ENCODE data around the gene UBTD2. TPM values are rescaled to one million over a fixed set of nuclear protein-coding genes. Genes with fewer than 3 reads are reported as not detected.

Gene UBTD2
- polyA plus RNA-seq, 1 donor (not counting 4 experiments of a cell fraction or from before 2014, with no cell fraction given) = 16.2 TPM

GRCh38 chr5:172229904-172230303 lies 53.7 kb downstream of the UBTD2 start:
- Histone ChIP-seq H3K27ac (ENCODE audit: control insufficient read depth, insufficient read depth, low read length) (no peak overlapping the region), H3K9me1 (ENCODE audit: control insufficient read depth, extremely low read depth, insufficient read depth, low read length) (no peaks in the 10 kb centered on the region), H3K36me3 (ENCODE audit: control insufficient read depth in 2 of 2, extremely low read depth in 1 of 2, insufficient read depth in 2 of 2, low read length in 2 of 2) (peaks cover 0 to 4% of the 10 kb centered on the region in 2 experiments), H4K20me1 (ENCODE audit: control insufficient read depth, extremely low read depth, insufficient read depth, low read length) (peaks cover 4% of the 10 kb centered on the region), H3K27me3 (ENCODE audit: control insufficient read depth, extremely low read depth, insufficient read depth, low read length) (no peaks in the 10 kb centered on the region), H3K4me2 (ENCODE audit: control insufficient read depth, extremely low read depth, insufficient read depth, low read depth, low read length) (no peak overlapping the region), H3K9me3 (ENCODE audit: control insufficient read depth, low read depth, low read length) (no peaks in the 10 kb centered on the region), H3K4me3 (ENCODE audit: control insufficient read depth in 2 of 3, extremely low read depth in 1 of 3, insufficient read depth in 2 of 3, low read depth in 1 of 3, low read length in 3 of 3) (no peak overlapping the region), H3K9ac (ENCODE audit: control insufficient read depth, extremely low read depth, insufficient read depth, low read length) (no peak overlapping the region), H3K4me1 (ENCODE audit: control insufficient read depth, extremely low read depth, insufficient read depth, low read length) (no peaks in the 10 kb centered on the region), H2AFZ (ENCODE audit: control insufficient read depth, low read length) (no peak overlapping the region), H3K79me2 (ENCODE audit: control insufficient read depth, insufficient read depth, low read length) (no peaks in the 10 kb centered on the region)
- dilution Hi-C loops (cut with MboI; ENCODE audit: extremely low pct_ligation_motif_present, low sequenced_read_pairs) = no loop called here
- no peak for DNase-seq (ENCODE audit: low read depth, low spot score)
- FAIRE-seq = no peak
- no peak for TF ChIP-seq EZH2 (IDR thresholded peaks at IDR 0.05; ENCODE audit: low read length)
- TF ChIP-seq CTCF (optimal IDR thresholded peaks at IDR 0.05 in 1 of 3, IDR thresholded peaks at IDR 0.05 in 1 of 3, conservative IDR thresholded peaks at IDR 0.05 in 1 of 3; ENCODE audit: extremely low read depth in 1 of 3, insufficient read depth in 2 of 3, low read length in 3 of 3) = no peak

DNA sequence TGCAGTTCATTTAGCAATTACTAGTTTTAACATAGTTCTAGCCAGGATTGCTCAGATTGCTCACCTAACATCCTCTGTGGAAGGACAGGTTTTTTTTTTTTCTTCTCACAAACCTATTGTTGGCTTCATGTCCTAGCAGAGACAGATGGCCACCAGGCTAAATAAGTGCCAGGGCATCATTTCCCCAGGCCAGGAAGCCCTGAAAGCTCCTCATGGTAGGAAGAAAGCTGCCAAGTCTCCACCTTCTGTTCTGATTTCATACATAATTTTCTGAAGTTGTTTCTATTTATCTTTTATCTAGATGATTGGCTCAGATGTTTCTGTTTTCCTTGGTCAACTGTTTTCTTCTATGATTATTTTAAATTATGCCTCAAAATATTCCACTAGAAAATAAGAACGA lies 58.6 kb downstream of the UBTD2 start:
- peaks cover 0 to 2% of the 10 kb centered on the region in 2 experiments for H3K36me3 ChIP-seq (ENCODE audit: control insufficient read depth in 2 of 2, extremely low read depth in 1 of 2, insufficient read depth in 2 of 2, low read length in 2 of 2)
- FAIRE-seq (no peak), DNase-seq (ENCODE audit: low read depth, low spot score) (no peak)
- H3K4me3 ChIP-seq (ENCODE audit: control insufficient read depth in 2 of 3, extremely low read depth in 1 of 3, insufficient read depth in 2 of 3, low read depth in 1 of 3, low read length in 3 of 3) = no peak overlapping the region
- H3K27ac ChIP-seq (ENCODE audit: control insufficient read depth, insufficient read depth, low read length) = no peak overlapping the region
- no peaks in the 10 kb centered on the region for H3K27me3 ChIP-seq (ENCODE audit: control insufficient read depth, extremely low read depth, insufficient read depth, low read length)
- no peaks in the 10 kb centered on the region for H3K4me1 ChIP-seq (ENCODE audit: control insufficient read depth, extremely low read depth, insufficient read depth, low read length)
- H2AFZ ChIP-seq (ENCODE audit: control insufficient read depth, low read length) = no peak overlapping the region
- peaks cover 2% of the 10 kb centered on the region for H3K79me2 ChIP-seq (ENCODE audit: control insufficient read depth, insufficient read depth, low read length)
- H3K9me1 ChIP-seq (ENCODE audit: control insufficient read depth, extremely low read depth, insufficient read depth, low read length) = no peaks in the 10 kb centered on the region
- no peaks in the 10 kb centered on the region for H3K9me3 ChIP-seq (ENCODE audit: control insufficient read depth, low read depth, low read length)
- dilution Hi-C loops (cut with MboI; ENCODE audit: extremely low pct_ligation_motif_present, low sequenced_read_pairs) = no loop called here
- TF ChIP-seq CTCF (optimal IDR thresholded peaks at IDR 0.05 in 1 of 3, IDR thresholded peaks at IDR 0.05 in 1 of 3, conservative IDR thresholded peaks at IDR 0.05 in 1 of 3; ENCODE audit: extremely low read depth in 1 of 3, insufficient read depth in 2 of 3, low read length in 3 of 3) (no peak), EZH2 (IDR thresholded peaks at IDR 0.05; ENCODE audit: low read length) (no peak)
- H3K4me2 ChIP-seq (ENCODE audit: control insufficient read depth, extremely low read depth, insufficient read depth, low read depth, low read length) = no peak overlapping the region
- no peaks in the 10 kb centered on the region for H4K20me1 ChIP-seq (ENCODE audit: control insufficient read depth, extremely low read depth, insufficient read depth, low read length)
- H3K9ac ChIP-seq (ENCODE audit: control insufficient read depth, extremely low read depth, insufficient read depth, low read length) = no peak overlapping the region

All from keratinocyte (primary cell).